ENCODE measurements around the gene AIG1.

AIG1 gene

GRCh38 chr6:143169440-143169839 is 108.8 kb downstream of the AIG1 start:
- DNase-seq = no peak

DNA sequence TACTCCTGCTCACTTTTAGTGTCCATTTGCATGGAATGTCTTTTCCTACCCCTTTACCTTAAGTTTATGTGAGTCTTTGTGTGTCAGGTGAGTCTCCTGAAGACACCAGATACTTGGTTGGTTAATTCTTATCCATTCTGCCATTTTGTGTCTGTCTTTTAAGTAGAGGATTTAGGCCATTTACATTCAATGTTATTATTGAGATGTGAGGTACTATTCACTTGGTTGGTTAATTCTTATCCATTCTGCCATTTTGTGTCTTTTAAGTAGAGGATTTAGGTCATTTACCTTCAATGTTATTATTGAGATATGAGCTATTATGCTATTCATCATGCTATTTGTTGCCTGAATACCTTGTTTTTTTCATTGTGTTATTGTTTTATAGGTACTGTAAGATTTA is 113.8 kb downstream of the AIG1 start:
- DNase-seq = no peak

DNA sequence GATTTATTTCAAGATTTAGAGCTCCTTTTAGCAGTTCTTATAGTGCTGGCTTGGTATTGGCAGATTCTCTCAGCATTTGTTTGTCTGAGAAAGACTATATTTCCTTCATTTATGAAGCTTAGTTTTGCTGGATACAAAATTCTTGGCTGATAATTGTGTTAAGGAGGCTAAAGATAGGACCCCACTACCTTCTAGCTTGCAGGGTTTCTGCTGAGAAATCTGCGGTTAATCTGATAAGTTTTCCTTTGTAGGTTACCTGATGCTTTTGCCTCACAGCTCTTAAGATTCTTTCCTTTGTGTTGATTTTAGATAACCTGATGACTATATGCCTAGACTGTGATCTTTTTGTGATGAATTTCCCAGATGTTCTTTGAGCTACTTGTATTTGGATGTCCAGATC is 114.3 kb downstream of the AIG1 start:
- DNase-seq = no peak

DNA sequence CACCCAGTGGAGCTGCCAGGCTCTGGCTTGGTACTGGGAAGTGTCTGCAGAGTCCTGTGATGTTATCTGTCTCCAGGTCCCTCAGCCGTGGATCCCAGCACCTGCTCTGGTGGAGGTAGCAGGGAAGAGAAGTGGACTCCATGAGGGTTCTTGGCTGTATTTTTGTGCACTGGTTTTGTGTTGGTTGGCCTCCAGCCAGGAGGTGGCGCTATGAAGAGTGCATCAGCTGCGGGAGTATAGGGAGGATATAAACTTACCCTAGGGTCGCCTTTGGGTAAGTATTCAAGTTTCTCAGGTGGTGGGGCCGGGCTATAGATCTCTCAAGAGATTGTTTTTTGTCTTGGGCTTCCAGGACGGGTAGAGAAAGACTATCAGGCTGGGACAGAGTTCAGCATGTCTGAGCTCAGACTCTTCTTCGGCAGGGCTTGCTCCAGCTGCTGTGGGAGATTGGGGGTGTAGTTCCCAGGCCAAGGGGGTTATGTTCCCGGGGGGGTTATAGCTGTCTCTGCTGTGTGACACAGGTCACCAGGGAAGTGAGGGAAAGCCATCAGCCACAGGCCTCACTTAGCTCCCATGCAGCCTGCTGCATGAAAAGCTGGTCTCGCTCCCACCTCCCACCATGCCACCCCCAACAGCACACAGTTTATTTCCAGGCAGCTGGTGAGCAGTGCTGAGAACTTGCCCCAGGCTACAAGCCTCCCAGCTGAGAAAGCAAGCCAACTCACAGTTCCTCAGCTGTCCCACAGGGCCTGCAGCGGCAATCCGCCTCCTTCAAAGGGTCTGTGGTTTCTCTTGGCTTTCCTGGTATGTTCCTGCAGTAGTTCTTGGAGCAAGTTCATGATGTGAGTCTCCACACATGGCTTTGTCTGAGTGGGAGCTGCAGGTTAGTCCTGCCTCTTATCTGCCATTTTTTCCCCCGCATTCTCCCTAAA is 115.7 kb downstream of the AIG1 start:
- peak; percentile 95 for DNase-seq

DNA sequence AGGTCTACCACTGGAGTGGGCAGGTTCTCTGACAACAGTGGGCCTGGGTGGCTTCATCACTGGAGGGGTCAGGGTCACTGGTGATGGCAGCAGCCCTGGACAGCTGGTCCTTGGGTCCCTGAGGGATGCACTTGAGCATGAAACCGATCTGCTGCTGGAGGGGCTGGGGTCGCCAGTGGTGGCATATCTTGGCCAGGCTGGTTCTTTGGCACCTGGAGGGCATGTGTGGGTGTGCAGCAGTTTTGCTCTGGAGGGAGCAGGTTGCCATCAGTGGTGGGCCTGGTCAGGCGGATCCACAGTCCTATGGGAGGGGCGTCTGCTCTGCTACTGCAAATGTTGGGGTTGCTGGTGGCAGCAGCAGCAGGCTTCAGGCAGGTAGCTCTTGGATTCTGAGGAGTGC is 117.0 kb downstream of the AIG1 start:
- no peak for DNase-seq

GRCh38 chr6:143179096-143179495 is 118.4 kb downstream of the AIG1 start:
- no peak for DNase-seq

DNA sequence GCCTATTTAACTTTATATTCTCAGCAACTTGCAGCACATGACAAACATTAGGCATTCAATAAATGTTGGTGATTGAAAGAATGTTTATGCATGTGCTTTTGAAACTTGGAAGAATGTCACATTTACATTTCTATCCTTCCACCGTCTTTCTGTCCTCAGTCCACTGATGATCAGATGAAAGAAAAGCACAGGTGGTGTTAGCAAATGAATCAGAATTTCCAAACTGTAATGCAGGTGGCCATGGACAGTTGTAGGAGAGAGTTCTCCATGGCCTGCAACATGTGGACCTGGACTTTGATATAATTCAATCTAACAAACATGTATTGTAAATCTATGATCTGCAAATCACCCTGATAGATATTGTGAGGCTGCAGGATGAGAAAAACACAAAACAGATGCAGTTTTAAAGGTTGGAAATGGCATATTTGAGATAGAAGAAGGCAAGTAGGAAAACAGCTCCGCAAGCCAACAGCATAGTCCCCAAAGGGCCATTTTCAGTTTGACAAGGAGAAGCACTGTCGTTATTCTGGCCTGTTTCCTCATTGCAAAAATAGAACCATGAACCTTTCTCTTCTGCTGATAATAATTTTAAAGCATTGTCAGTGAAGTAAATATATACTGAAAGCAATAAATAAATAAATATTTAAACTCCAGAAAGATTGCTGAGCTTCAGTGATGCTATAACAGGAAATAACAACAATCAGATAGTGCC is 119.4 kb downstream of the AIG1 start:
- DNase-seq = no peak

DNA sequence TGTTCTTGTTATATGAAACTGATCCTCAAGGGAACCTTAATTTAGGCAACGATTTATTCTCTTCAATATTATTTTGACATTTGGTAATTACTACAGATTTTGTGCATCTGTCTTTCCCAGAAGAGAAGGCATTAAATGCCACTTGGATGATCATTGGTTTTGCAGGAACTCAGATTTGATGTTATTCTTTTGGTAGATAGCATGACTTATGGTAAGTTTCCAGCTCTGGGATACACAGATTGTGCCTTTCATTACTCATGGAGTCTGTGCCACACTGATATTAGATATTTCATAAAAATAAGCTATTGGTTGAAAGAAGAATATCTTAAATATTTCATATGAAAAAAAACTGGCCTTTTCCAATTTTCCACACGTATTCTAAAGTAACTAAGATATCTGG is 120.1 kb downstream of the AIG1 start:
- peak; percentile 42 for DNase-seq

DNA sequence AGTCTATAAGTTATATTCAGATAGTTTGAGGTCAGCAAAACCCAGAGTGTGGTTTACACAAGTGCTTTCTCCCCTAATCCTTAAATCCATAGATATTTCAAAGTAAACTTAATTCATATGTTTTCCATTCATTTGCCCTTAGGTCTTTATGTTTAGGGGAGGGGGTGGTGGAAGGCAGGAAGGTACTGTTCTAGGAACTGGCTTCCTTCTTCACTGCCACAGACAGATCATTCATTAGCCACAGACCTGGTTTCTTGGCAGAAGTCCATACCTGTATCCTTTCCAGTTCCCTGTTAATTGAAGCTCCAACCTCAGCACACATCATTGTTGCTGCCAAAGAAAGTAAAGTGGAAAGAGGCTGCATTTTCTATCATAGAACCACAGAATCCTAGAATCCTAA is 123.0 kb downstream of the AIG1 start:
- DNase-seq = peak; percentile 80

GRCh38 chr6:143185288-143185687 is 124.6 kb downstream of the AIG1 start:
- DNase-seq = no peak

GRCh38 chr6:143187238-143187923 is 126.7 kb downstream of the AIG1 start:
- peak; percentile 98 for DNase-seq

DNA sequence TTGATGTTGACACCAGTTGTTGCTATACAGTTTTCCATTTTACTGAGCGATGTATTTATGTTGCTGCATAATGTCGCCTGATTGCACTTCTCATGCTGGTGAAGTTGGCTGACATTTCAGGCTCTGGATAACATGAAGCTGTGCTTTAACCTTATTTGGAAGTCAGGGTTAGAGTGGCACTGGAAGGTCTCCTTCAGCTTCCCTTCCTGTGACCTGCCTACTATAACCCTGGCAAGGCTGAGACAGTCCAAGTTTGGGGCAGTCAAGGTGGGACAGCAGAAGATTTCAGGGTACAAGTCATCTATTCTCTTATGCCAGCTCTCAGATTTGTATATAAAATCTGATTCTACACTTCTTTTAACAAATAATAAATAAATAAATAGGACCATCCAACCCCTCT is 127.6 kb downstream of the AIG1 start:
- DNase-seq = no peak

- peak; percentile 69 for DNase-seq
Observed at GRCh38 chr6:143191361-143191760, 130.7 kb downstream of the AIG1 start.

- DNase-seq = no peak
Observed at GRCh38 chr6:143192766-143193165, 132.1 kb downstream of the AIG1 start.

DNA sequence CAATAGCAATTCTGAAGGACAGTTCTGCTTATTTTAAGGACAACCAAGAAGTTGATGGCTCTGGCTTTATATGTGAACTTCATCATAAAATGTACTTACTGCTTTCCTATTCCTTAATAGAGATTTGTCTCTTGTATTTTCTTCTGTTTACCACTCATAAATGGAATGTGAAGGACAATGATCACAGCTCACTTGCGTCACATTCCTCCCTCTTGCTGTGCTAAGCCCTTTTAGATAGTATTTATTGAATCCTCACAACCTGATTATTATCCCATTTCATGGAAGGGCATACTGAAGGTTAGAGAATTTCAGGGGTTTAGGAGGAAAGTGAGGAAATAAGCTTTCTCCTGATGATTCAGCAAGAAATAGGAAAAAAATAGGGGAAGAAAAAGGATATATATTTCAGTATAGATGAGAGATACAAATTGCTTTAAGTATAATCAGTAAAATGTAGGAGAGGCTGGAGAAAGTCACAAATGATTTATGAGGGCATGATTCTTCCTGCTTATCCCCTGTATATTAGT is 132.9 kb downstream of the AIG1 start:
- DNase-seq = no peak

- no peak for DNase-seq
Observed at GRCh38 chr6:143194095-143194589, 133.5 kb downstream of the AIG1 start.

DNA sequence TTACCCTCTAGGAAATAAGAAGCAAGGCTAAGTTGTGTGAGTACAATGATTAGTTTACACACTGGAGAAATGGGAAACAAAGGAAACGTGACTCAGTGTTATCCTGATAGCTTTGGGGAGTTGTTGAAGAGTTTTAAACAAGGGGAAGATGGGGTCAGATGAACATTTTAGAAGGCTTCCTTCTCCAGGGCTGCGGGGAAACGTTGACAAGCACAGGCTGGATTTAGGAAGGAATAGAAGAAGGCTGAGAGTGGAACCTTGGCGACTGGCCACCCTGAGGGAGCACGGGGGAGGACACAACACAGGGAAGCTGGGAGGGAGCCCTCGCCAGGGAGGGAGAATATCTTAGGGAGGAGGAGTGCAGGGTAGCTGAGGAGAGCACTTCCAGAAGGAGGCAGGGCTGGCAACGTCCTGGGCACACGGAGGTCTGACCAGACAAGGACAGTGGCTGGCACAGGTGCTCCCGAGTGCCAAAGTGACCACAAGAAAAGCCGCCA is 134.7 kb downstream of the AIG1 start:
- DNase-seq = no peak

- peak; percentile 68 for DNase-seq
Observed at GRCh38 chr6:143196525-143197225, 136.0 kb downstream of the AIG1 start.

- DNase-seq = peak; percentile 23
Observed at GRCh38 chr6:143197377-143197776, 136.7 kb downstream of the AIG1 start.

DNA sequence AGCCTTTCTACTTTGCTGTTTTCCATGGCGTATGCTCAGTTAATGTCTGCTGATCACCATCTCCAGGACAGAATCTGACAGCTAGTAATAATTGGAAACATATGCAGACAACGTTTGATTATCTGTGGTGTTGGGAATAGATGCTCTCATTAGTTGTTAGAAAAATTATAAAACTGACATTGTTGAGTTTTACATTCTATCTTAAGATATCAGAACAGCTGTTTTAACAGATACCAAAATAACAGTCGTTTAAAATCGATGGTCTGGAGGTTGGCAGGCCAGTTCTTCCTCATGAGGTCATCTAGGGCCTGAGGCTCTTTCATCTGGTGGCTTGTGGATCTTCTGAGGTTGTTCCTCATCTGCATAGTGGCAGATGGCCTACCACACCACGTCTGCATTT is 137.6 kb downstream of the AIG1 start:
- DNase-seq = no peak

- DNase-seq = no peak
Observed at GRCh38 chr6:143199291-143199690, 138.6 kb downstream of the AIG1 start.

- no peak for DNase-seq
Observed at GRCh38 chr6:143200167-143200770, 139.6 kb downstream of the AIG1 start.
